GM18507 (cell line): Measurements from ENCODE around the gene RGL2.
"Not testable (repeated sequence)": the region's sequence is repeated elsewhere in the genome, so short reads cannot be mapped to it uniquely, and the experiment has no call there.

ENCODE experiments used
- DNase-seq: peaks from one replicate; pipeline ENCODE4 v3.0.0; 2011; ENCODE audit warnings: low read depth; ENCODE audit not compliant: insufficient read length; ENCODE audit errors: extremely low spot score
- FAIRE-seq: peaks from 2 replicates; lab custom pipeline; 2011; peaks lifted over from hg19 to GRCh38; lab: Jason Lieb, UNC

RGL2 gene

GRCh38 chr6:33297406-33297955, 1.3 kb downstream of the RGL2 start:
- no peak for DNase-seq
- peak; percentile 15 for FAIRE-seq

- FAIRE-seq = no peak
- no peak for DNase-seq
These were observed 1.8 kb downstream of the RGL2 start for GRCh38 chr6:33296797-33297405.

GRCh38 chr6:33295621-33296369, 2.9 kb downstream of the RGL2 start:
- no peak for FAIRE-seq

GRCh38 chr6:33294086-33294823, 4.5 kb downstream of the RGL2 start:
- DNase-seq (no peak), FAIRE-seq (no peak)

More at GRCh38 chr6:33295621-33296369, 2.9 kb downstream of the RGL2 start:
- no peak for DNase-seq

- DNase-seq = no peak
- no peak for FAIRE-seq
These were observed 5.6 kb downstream of the RGL2 start for GRCh38 chr6:33292996-33293682.

GRCh38 chr6:33290459-33290858, 8.3 kb downstream of the RGL2 start:
- FAIRE-seq (no peak), DNase-seq (no peak)

- DNase-seq = no peak
- FAIRE-seq = no peak
These were observed 8.9 kb downstream of the RGL2 start for GRCh38 chr6:33289784-33290315.

GRCh38 chr6:33288921-33289783, 9.6 kb downstream of the RGL2 start, which contains the start of the genes PFDN6 and WDR46:
TSS of gene PFDN6 (plus strand) at chr6:33289601. CDS start at chr6:33289857, 256 bp downstream.
TSS of gene WDR46 (minus strand) at chr6:33289239. CDS start at chr6:33289170, 69 bp downstream.
- no peak for DNase-seq
- FAIRE-seq = peak; percentile 93

GRCh38 chr6:33288141-33288920, 10.4 kb downstream of the RGL2 start:
- no peak for FAIRE-seq
- no peak for DNase-seq

- DNase-seq (no peak), FAIRE-seq (no peak)
These were observed 11.5 kb downstream of the RGL2 start for GRCh38 chr6:33286946-33287914.

GRCh38 chr6:33285214-33285613, 13.5 kb downstream of the RGL2 start:
- not testable (repeated sequence) for DNase-seq, FAIRE-seq

GRCh38 chr6:33280539-33280938, 18.2 kb downstream of the RGL2 start:
- FAIRE-seq = no peak
- DNase-seq = no peak

- FAIRE-seq = no peak
- no peak for DNase-seq
These were observed 18.7 kb downstream of the RGL2 start for GRCh38 chr6:33279971-33280511.

- FAIRE-seq = no peak
- no peak for DNase-seq
These were observed 19.5 kb downstream of the RGL2 start for GRCh38 chr6:33279257-33279695.

GRCh38 chr6:33278810-33279209, 19.9 kb downstream of the RGL2 start:
- FAIRE-seq (no peak), DNase-seq (no peak)

- DNase-seq = no peak
- no peak for FAIRE-seq
These were observed 20.4 kb downstream of the RGL2 start for GRCh38 chr6:33278392-33278741.
